IMR-90 (cell line): Measurements from ENCODE around the gene GPC5. TPM values are rescaled to one million over a fixed set of nuclear protein-coding genes. Genes with fewer than 3 reads are reported as not detected.

Experiments used
- ATAC-seq: fragments of 200-7000 bp; cut with Tn5 transposase; 2 replicates; pipeline ENCODE4 v1.9.1; 2020; ENCODE audit warnings: low read depth, mild to moderate bottlenecking, moderate library complexity
- BruUV-seq: library from RNA; stranded (reverse); fragments of 400-500 nt; replicated peaks from 2 replicates; lab custom pipeline; 2021; lab: Mats Ljungman, UMichigan
- CTCF ChIA-PET: fragments of 300-600 bp; formaldehyde crosslinking; extraction: SDS; loops from one replicate; lab custom pipeline; 2021; ENCODE audit warnings: antibody characterized with exemption; lab: Yijun Ruan, JAX
- POLR2A ChIA-PET: fragments of 300-600 bp; sonication (Branson Sonifier 250); formaldehyde crosslinking; loops from one replicate; lab custom pipeline; 2022; ENCODE audit warnings: antibody characterized with exemption; ENCODE audit not compliant: unreplicated experiment; lab: Charles Lee
- DNase-seq: peaks from one replicate; pipeline ENCODE4 v3.0.0; 2013
- H2AFZ ChIP-seq: replicated peaks from 2 replicates; pipeline ENCODE3; 2013; ENCODE audit warnings: low read length, mild to moderate bottlenecking; ENCODE audit not compliant: poor library complexity
- H2AK5ac ChIP-seq: 2 replicates; pipeline ENCODE4 v1.6.1; 2013; ENCODE audit warnings: low read depth, low read length, inconsistent platforms
- H2AK9ac ChIP-seq: replicated peaks from 2 replicates; pipeline ENCODE3; 2013; ENCODE audit warnings: mild to moderate bottlenecking, low read depth, low read length, moderate library complexity; ENCODE audit not compliant: poor library complexity
- H2BK120ac ChIP-seq: 2 replicates; pipeline ENCODE4 v1.6.1; 2013; ENCODE audit warnings: low read depth, low read length, inconsistent platforms
- H2BK15ac ChIP-seq: 3 replicates; pipeline ENCODE4 v1.6.1; 2013; ENCODE audit warnings: low read depth, low read length, inconsistent platforms
- H2BK20ac ChIP-seq: 2 replicates; pipeline ENCODE4 v1.6.1; 2013; ENCODE audit warnings: low read depth, mild to moderate bottlenecking, inconsistent platforms, low read length, moderate library complexity
- H2BK5ac ChIP-seq: 2 replicates; pipeline ENCODE4 v1.6.1; 2013; ENCODE audit warnings: mild to moderate bottlenecking, low read depth, low read length, inconsistent platforms; ENCODE audit not compliant: poor library complexity, severe bottlenecking
- H3K14ac ChIP-seq: replicated peaks from 2 replicates; pipeline ENCODE4 v1.6.1; 2013; ENCODE audit warnings: low read depth, low read length, inconsistent platforms
- H3K18ac ChIP-seq: 2 replicates; pipeline ENCODE4 v1.6.1; 2013; ENCODE audit warnings: low read depth, low read length, control low read depth
- H3K23ac ChIP-seq: 2 replicates; pipeline ENCODE4 v1.6.1; 2013; ENCODE audit warnings: low read depth, low read length, inconsistent platforms
- H3K27ac ChIP-seq: 2 replicates; pipeline ENCODE4 v1.5.1; 2013; ENCODE audit warnings: mild to moderate bottlenecking, control low read depth, low read length; ENCODE audit not compliant: insufficient read depth
- H3K27me3 ChIP-seq: 2 replicates; pipeline ENCODE4 v1.6.1; 2013; ENCODE audit warnings: low read length; ENCODE audit not compliant: control insufficient read depth, insufficient read depth
- H3K36me3 ChIP-seq: 2 replicates; pipeline ENCODE4 v1.6.1; 2013; ENCODE audit warnings: low read length, mixed read lengths; ENCODE audit not compliant: control insufficient read depth, insufficient read depth
- H3K4ac ChIP-seq: 2 replicates; pipeline ENCODE4 v1.6.1; 2013; ENCODE audit warnings: low read depth, low read length, inconsistent platforms
- H3K4me1 ChIP-seq: 2 replicates; pipeline ENCODE4 v1.6.1; 2013; ENCODE audit warnings: low read length, mixed read lengths; ENCODE audit not compliant: control insufficient read depth, insufficient read depth
- H3K4me2 ChIP-seq: 2 replicates; pipeline ENCODE4 v1.6.1; 2013; ENCODE audit warnings: low read depth, mild to moderate bottlenecking, control low read depth, low read length, moderate library complexity
- H3K4me3 ChIP-seq: 2 replicates; pipeline ENCODE4 v1.5.1; 2013; ENCODE audit warnings: low read depth, mild to moderate bottlenecking, control low read depth, low read length, moderate library complexity; ENCODE audit not compliant: insufficient read depth
- H3K56ac ChIP-seq: 2 replicates; pipeline ENCODE4 v1.6.1; 2013; ENCODE audit warnings: low read length, inconsistent platforms; ENCODE audit not compliant: insufficient read depth; ENCODE audit errors: extremely low read depth
- H3K79me1 ChIP-seq, 2 experiments: 2 replicates each; pipeline ENCODE4 v1.6.1; 2013; ENCODE audit warnings: low read length in 2 of 2, inconsistent platforms in 1 of 2, low read depth in 1 of 2
- H3K9ac ChIP-seq: 2 replicates; pipeline ENCODE4 v1.6.1; 2013; ENCODE audit warnings: low read depth, low read length, control low read depth
- H3K9me1 ChIP-seq: 2 replicates; pipeline ENCODE4 v1.6.1; 2013; ENCODE audit warnings: low read length, inconsistent platforms; ENCODE audit not compliant: insufficient read depth
- H3K9me3 ChIP-seq: 2 replicates; pipeline ENCODE4 v1.6.1; 2013; ENCODE audit warnings: low read length; ENCODE audit not compliant: control insufficient read depth, insufficient read depth
- H4K20me1 ChIP-seq: 2 replicates; pipeline ENCODE4 v1.6.1; 2013; ENCODE audit warnings: low read length, inconsistent platforms; ENCODE audit not compliant: insufficient read depth
- H4K5ac ChIP-seq: 2 replicates; pipeline ENCODE4 v1.6.1; 2013; ENCODE audit warnings: mild to moderate bottlenecking, low read depth, low read length, control low read depth
- H4K8ac ChIP-seq, 2 experiments: 2 replicates each; pipeline ENCODE4 v1.6.1; 2013; ENCODE audit warnings: low read depth in 2 of 2, low read length in 2 of 2, control low read depth in 1 of 2, inconsistent platforms in 1 of 2
- H4K91ac ChIP-seq: 2 replicates; pipeline ENCODE4 v1.6.1; 2013; ENCODE audit warnings: low read depth, low read length, inconsistent platforms; ENCODE audit not compliant: insufficient read depth
- CEBPB ChIP-seq: IDR thresholded peaks from 2 replicates; pipeline ENCODE4 v1.6.1; 2012; ENCODE audit warnings: low read depth, low read length, improper control_type of control experiment
- SMC3 ChIP-seq: fragments of 150-350 bp; IDR thresholded peaks from 2 replicates; pipeline ENCODE4 v1.6.1; 2016; ENCODE audit warnings: low read depth, mild to moderate bottlenecking, antibody characterized with exemption, low read length, moderate library complexity
- WGBS, 2 experiments: methylation state at CpG; one replicate each; pipeline versions ENCODE4 v1.1.5 to v1.1.7; 2013; ENCODE audit warnings: missing lambda C conversion rate in 2 of 2; ENCODE audit not compliant: insufficient read length in 1 of 2; ENCODE audit errors: extremely low coverage in 2 of 2; 5-methylcytosine and 5-hydroxymethylcytosine counted together
- dilution Hi-C: fragments of 300-500 bp; cut with HindIII; formaldehyde crosslinking; loops from one replicate; pipeline ENCODE4 v1.14.3; 2018; ENCODE audit warnings: low sequenced_read_pairs; ENCODE audit not compliant: unreplicated experiment
- in situ Hi-C: fragments of 300-500 bp; cut with MboI; formaldehyde crosslinking; loops from 3 replicates; pipeline ENCODE4 v1.14.3; 2019; ENCODE audit warnings: low sequenced_read_pairs, inconsistent platforms, mixed read lengths
- intact Hi-C: fragments of 100-400 bp; cut with micrococcal nuclease; formaldehyde crosslinking; loops from 2 replicates; pipeline ENCODE4 v1.10.0; 2022
- polyA plus RNA-seq, 3 experiments: library from polyadenylated mRNA; depleted of rRNA; stranded (reverse); fragments of >200 nt; gene quantifications; 2 replicates each; pipeline ENCODE4 v1.2.3, GENCODE V29; 2012; ENCODE audit warnings: low replicate concordance in 1 of 3
- total RNA-seq: library from RNA; depleted of rRNA; stranded (reverse); fragments of >200 nt; gene quantifications from 2 replicates; pipeline ENCODE4 v1.2.3, GENCODE V29; 2012
- TF ChIP-seq, protein P1 (sequence below): fragments of 150-350 bp; IDR thresholded peaks from 2 replicates; pipeline ENCODE4 v1.6.1; 2016; ENCODE audit warnings: low read depth, mild to moderate bottlenecking, low read length, moderate library complexity, borderline replicate concordance

GPC5 gene
- total and polyA plus RNA-seq, 2 of the 4 experiments (the other 2 are of a cell fraction) = 0.94 to 1.8 TPM

DNA sequence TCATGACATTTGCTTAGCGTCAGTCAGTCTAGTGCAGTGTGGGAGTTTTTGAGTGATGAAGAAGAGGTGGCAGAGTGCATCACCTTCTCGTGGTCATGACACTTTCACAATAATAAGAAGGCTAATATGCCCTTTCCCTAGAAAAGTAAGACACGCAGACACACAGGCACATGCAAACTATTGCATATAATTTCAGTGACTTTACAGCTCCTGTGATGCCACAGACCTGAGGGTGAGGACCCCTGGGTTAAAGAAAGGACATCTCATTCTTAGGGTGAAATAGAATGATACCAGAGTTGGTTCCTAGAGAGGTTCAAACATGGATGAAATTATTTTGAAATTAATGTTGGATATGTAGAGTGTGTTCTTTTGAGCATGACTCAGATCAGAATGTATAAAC, 300.3 kb downstream of the GPC5 start:
- intact Hi-C loops = no loop called here
- no peaks in the 10 kb centered on the region for H3K79me1 ChIP-seq
- no peaks in the 10 kb centered on the region for H3K27me3 ChIP-seq
- H4K5ac ChIP-seq = no peak overlapping the region
- H3K18ac ChIP-seq = no peak overlapping the region
- TF ChIP-seq CEBPB = no peak
- TF ChIP-seq, protein P1, sequence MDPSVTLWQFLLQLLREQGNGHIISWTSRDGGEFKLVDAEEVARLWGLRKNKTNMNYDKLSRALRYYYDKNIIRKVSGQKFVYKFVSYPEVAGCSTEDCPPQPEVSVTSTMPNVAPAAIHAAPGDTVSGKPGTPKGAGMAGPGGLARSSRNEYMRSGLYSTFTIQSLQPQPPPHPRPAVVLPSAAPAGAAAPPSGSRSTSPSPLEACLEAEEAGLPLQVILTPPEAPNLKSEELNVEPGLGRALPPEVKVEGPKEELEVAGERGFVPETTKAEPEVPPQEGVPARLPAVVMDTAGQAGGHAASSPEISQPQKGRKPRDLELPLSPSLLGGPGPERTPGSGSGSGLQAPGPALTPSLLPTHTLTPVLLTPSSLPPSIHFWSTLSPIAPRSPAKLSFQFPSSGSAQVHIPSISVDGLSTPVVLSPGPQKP = no peak
- TF ChIP-seq SMC3 = no peak
- H3K9ac ChIP-seq = no peak overlapping the region
- BruUV-seq = no TSS peak
- H4K20me1 ChIP-seq = no peaks in the 10 kb centered on the region
- in situ Hi-C loops = no loop called here
- H3K9me1 ChIP-seq = no peaks in the 10 kb centered on the region
- ATAC-seq (no peak), DNase-seq (no peak)
- no peak overlapping the region for H3K23ac ChIP-seq
- ChIA-PET CTCF (no interaction called here), POLR2A (no interaction called here)
- H2AK5ac ChIP-seq = no peak overlapping the region
- H2BK15ac ChIP-seq = no peak overlapping the region
- H4K8ac ChIP-seq = no peak overlapping the region
- H4K91ac ChIP-seq = no peak overlapping the region
- no peak overlapping the region for H2BK120ac ChIP-seq
- H2BK20ac ChIP-seq = no peak overlapping the region
- H2AFZ ChIP-seq = no peak overlapping the region
- H3K14ac ChIP-seq = no peak overlapping the region
- H3K4me1 ChIP-seq = no peaks in the 10 kb centered on the region
- no peak overlapping the region for H3K4me3 ChIP-seq
- H3K9me3 ChIP-seq = no peaks in the 10 kb centered on the region
- no peak overlapping the region for H2AK9ac ChIP-seq
- H3K56ac ChIP-seq = no peak overlapping the region
- no peak overlapping the region for H2BK5ac ChIP-seq
- 50% methylated on average over 2 of the region's 3 CpGs; no CpG with 5 or more reads in 1 of the 2 experiments for WGBS, 2 experiments
- no peak overlapping the region for H3K4ac ChIP-seq
- H3K36me3 ChIP-seq = no peaks in the 10 kb centered on the region
- dilution Hi-C loops = no loop called here
- H3K27ac ChIP-seq = no peak overlapping the region
- no peak overlapping the region for H3K4me2 ChIP-seq
